Measurements from ENCODE around the gene TRIO.

Gene TRIO

GRCh38 chr5:14397717-14398116 lies 254.6 kb downstream of the TRIO start:
- Histone ChIP-seq H3K4me1 (ENCODE audit: control insufficient read depth in 1 of 2, insufficient read depth in 2 of 2, low read length in 2 of 2) (no peaks in the 10 kb centered on the region), H3K9me3 (ENCODE audit: control insufficient read depth in 1 of 2, low read length in 2 of 2) (no peaks in the 10 kb centered on the region), H3K4me3 (ENCODE audit: low read depth in 1 of 2, low read length in 2 of 2) (no peak overlapping the region), H3K9ac (ENCODE audit: low read depth in 1 of 2, low read length in 2 of 2) (no peak overlapping the region), H3K27me3 (ENCODE audit: control insufficient read depth in 1 of 2, insufficient read depth in 2 of 2, low read length in 2 of 2) (no peaks in the 10 kb centered on the region), H3K27ac (ENCODE audit: low read depth, low read length) (no peak overlapping the region), H3K36me3 (ENCODE audit: control insufficient read depth in 1 of 2, insufficient read depth in 2 of 2, low read length in 2 of 2) (peaks cover 24 to 64% of the 10 kb centered on the region in 2 donors)

DNA sequence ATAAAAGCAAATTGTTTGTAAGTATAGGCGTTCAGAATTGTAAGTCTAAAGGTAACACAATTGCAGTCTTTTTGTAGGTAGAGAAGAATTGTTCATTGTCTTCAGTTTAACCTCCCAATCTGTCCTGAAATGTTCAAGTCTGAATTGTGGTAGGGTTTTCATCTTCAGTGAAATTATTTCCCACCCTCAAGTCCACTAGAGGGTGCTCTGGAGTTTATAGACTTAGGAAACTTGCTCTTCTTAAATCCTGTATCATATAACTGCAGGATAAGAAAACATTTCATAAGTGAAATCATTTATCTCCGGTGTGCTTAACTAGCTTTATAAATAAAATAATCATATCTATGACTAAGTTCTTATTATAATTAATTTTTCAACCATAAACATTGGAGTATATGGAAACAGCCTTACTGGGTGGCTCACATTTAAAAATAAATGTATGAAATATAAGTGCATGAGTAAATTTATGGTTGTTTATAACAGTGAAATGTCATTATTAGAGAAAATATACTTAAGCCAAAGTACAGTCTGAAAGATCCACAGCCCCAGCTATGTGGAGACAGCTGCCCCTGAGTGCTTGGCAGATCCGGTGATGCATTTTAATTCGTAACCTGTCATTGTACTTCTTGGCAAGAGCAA lies 256.0 kb downstream of the TRIO start:
- Histone ChIP-seq H3K27ac (ENCODE audit: low read depth, low read length) (no peak overlapping the region), H3K4me1 (ENCODE audit: control insufficient read depth in 1 of 2, insufficient read depth in 2 of 2, low read length in 2 of 2) (no peaks in the 10 kb centered on the region), H3K4me3 (ENCODE audit: low read depth in 1 of 2, low read length in 2 of 2) (no peak overlapping the region), H3K9ac (ENCODE audit: low read depth in 1 of 2, low read length in 2 of 2) (no peak overlapping the region), H3K27me3 (ENCODE audit: control insufficient read depth in 1 of 2, insufficient read depth in 2 of 2, low read length in 2 of 2) (no peaks in the 10 kb centered on the region), H3K9me3 (ENCODE audit: control insufficient read depth in 1 of 2, low read length in 2 of 2) (no peaks in the 10 kb centered on the region), H3K36me3 (ENCODE audit: control insufficient read depth in 1 of 2, insufficient read depth in 2 of 2, low read length in 2 of 2) (peaks cover 24 to 56% of the 10 kb centered on the region in 2 donors)

- peaks cover 24 to 46% of the 10 kb centered on the region in 2 donors for H3K36me3 ChIP-seq (ENCODE audit: control insufficient read depth in 1 of 2, insufficient read depth in 2 of 2, low read length in 2 of 2)
- no peak overlapping the region for H3K4me3 ChIP-seq (ENCODE audit: low read depth in 1 of 2, low read length in 2 of 2)
- no peak overlapping the region for H3K27ac ChIP-seq (ENCODE audit: low read depth, low read length)
- H3K9ac ChIP-seq (ENCODE audit: low read depth in 1 of 2, low read length in 2 of 2), result no peak overlapping the region
- H3K27me3 ChIP-seq (ENCODE audit: control insufficient read depth in 1 of 2, insufficient read depth in 2 of 2, low read length in 2 of 2), result no peaks in the 10 kb centered on the region
- no peaks in the 10 kb centered on the region for H3K4me1 ChIP-seq (ENCODE audit: control insufficient read depth in 1 of 2, insufficient read depth in 2 of 2, low read length in 2 of 2)
- H3K9me3 ChIP-seq (ENCODE audit: control insufficient read depth in 1 of 2, low read length in 2 of 2), result no peaks in the 10 kb centered on the region
These were observed 256.9 kb downstream of the TRIO start for GRCh38 chr5:14400085-14400484.

DNA sequence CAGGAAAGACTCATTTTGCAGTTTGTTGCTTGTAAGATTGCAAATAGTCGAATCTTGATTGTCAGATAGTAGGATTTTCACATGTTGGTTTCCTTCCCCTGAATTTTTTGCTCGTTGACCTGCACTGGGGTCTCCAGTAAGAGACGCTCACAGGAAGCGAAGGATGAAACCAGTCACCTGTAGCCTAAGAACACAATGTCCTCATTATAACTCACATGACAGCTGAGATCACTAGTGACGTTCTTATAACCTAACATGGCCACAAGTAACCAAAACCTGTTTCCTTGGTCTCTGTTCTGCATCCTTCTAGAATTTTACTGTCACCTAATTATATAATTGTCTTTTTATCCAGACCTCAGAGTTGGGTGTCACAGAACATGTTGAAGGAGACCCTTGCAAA lies 257.5 kb downstream of the TRIO start:
- H3K9me3 ChIP-seq (ENCODE audit: control insufficient read depth in 1 of 2, low read length in 2 of 2), result no peaks in the 10 kb centered on the region
- peaks cover 20 to 45% of the 10 kb centered on the region in 2 donors for H3K36me3 ChIP-seq (ENCODE audit: control insufficient read depth in 1 of 2, insufficient read depth in 2 of 2, low read length in 2 of 2)
- H3K4me3 ChIP-seq (ENCODE audit: low read depth in 1 of 2, low read length in 2 of 2), result no peak overlapping the region
- no peaks in the 10 kb centered on the region for H3K4me1 ChIP-seq (ENCODE audit: control insufficient read depth in 1 of 2, insufficient read depth in 2 of 2, low read length in 2 of 2)
- no peaks in the 10 kb centered on the region for H3K27me3 ChIP-seq (ENCODE audit: control insufficient read depth in 1 of 2, insufficient read depth in 2 of 2, low read length in 2 of 2)
- no peak overlapping the region for H3K9ac ChIP-seq (ENCODE audit: low read depth in 1 of 2, low read length in 2 of 2)
- H3K27ac ChIP-seq (ENCODE audit: low read depth, low read length), result no peak overlapping the region

- H3K4me1 ChIP-seq (ENCODE audit: control insufficient read depth in 1 of 2, insufficient read depth in 2 of 2, low read length in 2 of 2), result no peaks in the 10 kb centered on the region
These were observed 258.5 kb downstream of the TRIO start for GRCh38 chr5:14401639-14402038.

DNA sequence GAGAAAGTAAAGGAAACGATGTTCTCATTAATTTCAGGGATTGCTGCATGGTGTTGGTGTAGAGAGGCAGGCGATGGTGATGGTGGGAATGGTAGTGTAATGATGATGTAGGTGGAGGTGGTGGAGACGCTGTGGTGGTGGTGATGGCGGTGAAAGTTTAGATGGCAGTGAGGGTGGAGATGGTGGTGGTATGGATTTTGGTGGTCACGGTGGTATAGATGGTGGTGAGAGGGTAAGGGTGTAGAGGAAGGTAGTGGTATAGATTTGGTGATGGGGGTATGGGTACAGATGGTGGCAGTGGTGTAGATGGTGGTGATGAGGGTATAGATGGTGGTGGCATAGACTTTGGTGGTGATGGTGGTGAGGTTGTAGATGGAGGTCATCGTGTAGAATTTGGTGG lies 259.3 kb downstream of the TRIO start:
- no peaks in the 10 kb centered on the region for H3K27me3 ChIP-seq (ENCODE audit: control insufficient read depth in 1 of 2, insufficient read depth in 2 of 2, low read length in 2 of 2)
- no peak overlapping the region for H3K27ac ChIP-seq (ENCODE audit: low read depth, low read length)
- H3K9me3 ChIP-seq (ENCODE audit: control insufficient read depth in 1 of 2, low read length in 2 of 2), result no peaks in the 10 kb centered on the region
- H3K4me3 ChIP-seq (ENCODE audit: low read depth in 1 of 2, low read length in 2 of 2), result no peak overlapping the region
- H3K4me1 ChIP-seq (ENCODE audit: control insufficient read depth in 1 of 2, insufficient read depth in 2 of 2, low read length in 2 of 2), result no peaks in the 10 kb centered on the region
- H3K36me3 ChIP-seq (ENCODE audit: control insufficient read depth in 1 of 2, insufficient read depth in 2 of 2, low read length in 2 of 2), result peaks cover 28 to 51% of the 10 kb centered on the region in 2 donors
- H3K9ac ChIP-seq (ENCODE audit: low read depth in 1 of 2, low read length in 2 of 2), result no peak overlapping the region

More at GRCh38 chr5:14401639-14402038, 258.5 kb downstream of the TRIO start:
- no peak overlapping the region for H3K27ac ChIP-seq (ENCODE audit: low read depth, low read length)
- no peaks in the 10 kb centered on the region for H3K9me3 ChIP-seq (ENCODE audit: control insufficient read depth in 1 of 2, low read length in 2 of 2)
- no peaks in the 10 kb centered on the region for H3K27me3 ChIP-seq (ENCODE audit: control insufficient read depth in 1 of 2, insufficient read depth in 2 of 2, low read length in 2 of 2)
- H3K4me3 ChIP-seq (ENCODE audit: low read depth in 1 of 2, low read length in 2 of 2), result no peak overlapping the region
- peaks cover 26 to 51% of the 10 kb centered on the region in 2 donors for H3K36me3 ChIP-seq (ENCODE audit: control insufficient read depth in 1 of 2, insufficient read depth in 2 of 2, low read length in 2 of 2)
- H3K9ac ChIP-seq (ENCODE audit: low read depth in 1 of 2, low read length in 2 of 2), result no peak overlapping the region

DNA sequence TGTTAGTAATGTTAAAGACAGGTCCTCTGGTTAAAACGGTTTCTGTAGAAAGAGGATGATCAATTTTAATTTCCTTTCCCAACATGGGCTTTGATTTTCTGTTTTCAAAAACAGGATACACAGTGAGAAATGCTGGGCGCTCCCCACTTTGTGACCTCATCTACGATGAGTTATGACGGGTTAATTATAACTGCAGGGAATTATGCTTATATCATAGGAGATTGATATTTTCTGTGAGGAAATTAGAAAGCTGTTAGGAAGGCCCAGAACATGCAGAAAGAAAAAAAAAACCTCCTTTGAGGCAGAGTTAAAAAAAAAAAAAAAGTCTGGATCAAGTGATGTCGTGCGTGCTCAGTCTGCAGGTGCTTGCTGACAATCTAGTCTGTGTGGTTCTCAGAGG lies 261.6 kb downstream of the TRIO start:
- Histone ChIP-seq H3K4me1 (ENCODE audit: control insufficient read depth in 1 of 2, insufficient read depth in 2 of 2, low read length in 2 of 2) (no peaks in the 10 kb centered on the region), H3K4me3 (ENCODE audit: low read depth in 1 of 2, low read length in 2 of 2) (no peak overlapping the region), H3K27me3 (ENCODE audit: control insufficient read depth in 1 of 2, insufficient read depth in 2 of 2, low read length in 2 of 2) (no peaks in the 10 kb centered on the region), H3K27ac (ENCODE audit: low read depth, low read length) (no peak overlapping the region), H3K9ac (ENCODE audit: low read depth in 1 of 2, low read length in 2 of 2) (no peak overlapping the region), H3K36me3 (ENCODE audit: control insufficient read depth in 1 of 2, insufficient read depth in 2 of 2, low read length in 2 of 2) (peaks cover 29 to 49% of the 10 kb centered on the region in 2 donors), H3K9me3 (ENCODE audit: control insufficient read depth in 1 of 2, low read length in 2 of 2) (no peaks in the 10 kb centered on the region)

DNA sequence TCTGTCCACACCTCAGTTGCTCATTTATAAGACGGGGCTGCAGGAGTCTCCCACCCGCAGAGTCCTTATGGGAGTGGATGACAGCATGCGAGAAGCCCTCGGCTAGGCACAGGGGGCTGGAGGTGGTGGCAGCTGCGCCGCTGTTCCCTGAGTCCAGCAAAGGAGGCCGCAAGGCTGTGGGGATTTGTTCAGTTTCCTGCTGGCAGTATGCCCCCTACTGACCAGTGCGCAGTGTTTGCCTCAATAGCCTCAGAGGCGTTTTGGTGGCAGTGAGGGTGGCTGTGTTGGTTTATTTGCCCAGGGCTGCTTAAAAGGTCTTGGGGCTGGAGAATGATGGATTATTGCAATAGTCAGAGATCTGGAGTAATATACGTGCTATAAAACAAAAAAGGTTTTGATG lies 262.1 kb downstream of the TRIO start:
- Histone ChIP-seq H3K4me1 (ENCODE audit: control insufficient read depth in 1 of 2, insufficient read depth in 2 of 2, low read length in 2 of 2) (no peaks in the 10 kb centered on the region), H3K9ac (ENCODE audit: low read depth in 1 of 2, low read length in 2 of 2) (no peak overlapping the region), H3K9me3 (ENCODE audit: control insufficient read depth in 1 of 2, low read length in 2 of 2) (no peaks in the 10 kb centered on the region), H3K36me3 (ENCODE audit: control insufficient read depth in 1 of 2, insufficient read depth in 2 of 2, low read length in 2 of 2) (peaks cover 34 to 53% of the 10 kb centered on the region in 2 donors), H3K4me3 (ENCODE audit: low read depth in 1 of 2, low read length in 2 of 2) (no peak overlapping the region), H3K27me3 (ENCODE audit: control insufficient read depth in 1 of 2, insufficient read depth in 2 of 2, low read length in 2 of 2) (no peaks in the 10 kb centered on the region), H3K27ac (ENCODE audit: low read depth, low read length) (no peak overlapping the region)

DNA sequence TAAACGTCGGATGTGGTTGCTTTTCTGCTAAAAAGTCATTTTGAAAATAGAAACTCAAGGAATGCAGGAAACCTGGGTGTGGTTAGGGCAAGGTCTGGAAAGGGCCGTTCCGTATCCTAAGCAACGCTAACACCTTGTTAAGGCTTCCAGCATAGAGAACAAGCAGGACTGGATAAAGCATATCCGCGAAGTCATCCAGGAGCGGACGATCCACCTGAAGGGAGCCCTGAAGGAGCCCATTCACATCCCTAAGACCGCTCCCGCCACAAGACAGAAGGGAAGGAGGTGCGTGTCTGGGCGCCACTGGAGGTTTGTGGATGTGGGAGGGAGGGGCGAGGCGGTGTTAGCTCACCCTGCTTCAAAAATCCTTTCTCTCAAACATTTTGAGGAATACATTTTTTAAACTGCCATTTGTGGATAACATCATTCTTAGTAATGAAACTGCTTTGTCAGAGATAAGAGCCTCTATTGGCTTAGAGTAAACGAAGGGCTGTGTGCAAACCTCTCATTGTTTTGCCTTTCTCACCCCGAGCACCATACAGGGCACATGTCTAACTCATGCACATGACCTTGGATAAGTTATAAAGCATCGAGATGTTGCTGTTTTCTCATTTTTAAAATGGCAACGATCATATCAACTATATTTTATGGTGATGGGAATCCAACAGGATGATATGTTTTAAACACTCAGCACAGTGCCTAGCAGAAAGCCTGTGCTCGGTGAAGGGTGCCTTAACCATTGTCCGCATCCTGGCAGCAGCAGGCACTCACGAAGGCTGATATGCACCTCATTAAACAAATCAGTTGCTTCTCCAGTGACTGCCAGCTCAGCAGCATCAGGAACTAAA lies 262.8 kb downstream of the TRIO start:
- Histone ChIP-seq H3K27ac (ENCODE audit: low read depth, low read length) (no peak overlapping the region), H3K4me3 (ENCODE audit: low read depth in 1 of 2, low read length in 2 of 2) (no peak overlapping the region), H3K4me1 (ENCODE audit: control insufficient read depth in 1 of 2, insufficient read depth in 2 of 2, low read length in 2 of 2) (no peaks in the 10 kb centered on the region), H3K27me3 (ENCODE audit: control insufficient read depth in 1 of 2, insufficient read depth in 2 of 2, low read length in 2 of 2) (no peaks in the 10 kb centered on the region), H3K9me3 (ENCODE audit: control insufficient read depth in 1 of 2, low read length in 2 of 2) (no peaks in the 10 kb centered on the region), H3K9ac (ENCODE audit: low read depth in 1 of 2, low read length in 2 of 2) (no peak overlapping the region), H3K36me3 (ENCODE audit: control insufficient read depth in 1 of 2, insufficient read depth in 2 of 2, low read length in 2 of 2) (peaks cover 32 to 52% of the 10 kb centered on the region in 2 donors)

DNA sequence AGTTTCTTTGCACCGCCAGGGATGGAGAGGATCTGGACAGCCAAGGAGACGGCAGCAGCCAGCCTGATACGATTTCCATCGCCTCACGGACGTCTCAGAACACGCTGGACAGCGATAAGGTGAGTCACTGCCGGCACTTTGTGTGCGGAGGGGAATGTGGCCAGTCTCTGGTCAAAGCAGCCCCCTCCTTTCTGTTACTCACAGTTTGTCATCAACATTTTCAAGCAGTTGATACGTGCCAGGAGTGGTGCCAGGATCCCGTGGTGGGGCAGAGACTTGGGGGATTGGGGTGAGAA lies 263.4 kb downstream of the TRIO start:
- no peak overlapping the region for H3K4me3 ChIP-seq (ENCODE audit: low read depth in 1 of 2, low read length in 2 of 2)
- no peaks in the 10 kb centered on the region for H3K27me3 ChIP-seq (ENCODE audit: control insufficient read depth in 1 of 2, insufficient read depth in 2 of 2, low read length in 2 of 2)
- H3K27ac ChIP-seq (ENCODE audit: low read depth, low read length), result no peak overlapping the region
- peaks cover 32 to 47% of the 10 kb centered on the region in 2 donors for H3K36me3 ChIP-seq (ENCODE audit: control insufficient read depth in 1 of 2, insufficient read depth in 2 of 2, low read length in 2 of 2)
- no peak overlapping the region for H3K9ac ChIP-seq (ENCODE audit: low read depth in 1 of 2, low read length in 2 of 2)
- no peaks in the 10 kb centered on the region for H3K4me1 ChIP-seq (ENCODE audit: control insufficient read depth in 1 of 2, insufficient read depth in 2 of 2, low read length in 2 of 2)
- no peaks in the 10 kb centered on the region for H3K9me3 ChIP-seq (ENCODE audit: control insufficient read depth in 1 of 2, low read length in 2 of 2)

Data from duodenal mucosa (tissue), 2 donors.